Choroid plexus epithelial cell (primary cell): Measurements from ENCODE around the gene AK9.

Experiments
- DNase-seq: peaks from one replicate; pipeline ENCODE4 v3.0.0-alpha.2; 2010; ENCODE audit warnings: low read depth
- H3K4me3 ChIP-seq: 2 replicates; pipeline ENCODE4 v1.5.1; 2011; ENCODE audit warnings: low read depth, mild to moderate bottlenecking, control low read depth, low read length, moderate library complexity
- CTCF ChIP-seq: conservative IDR thresholded peaks from 2 replicates; pipeline ENCODE4 v1.5.1; 2011; ENCODE audit warnings: low read depth, mild to moderate bottlenecking, control low read depth, inconsistent platforms, low read length, moderate library complexity

Gene AK9

DNA sequence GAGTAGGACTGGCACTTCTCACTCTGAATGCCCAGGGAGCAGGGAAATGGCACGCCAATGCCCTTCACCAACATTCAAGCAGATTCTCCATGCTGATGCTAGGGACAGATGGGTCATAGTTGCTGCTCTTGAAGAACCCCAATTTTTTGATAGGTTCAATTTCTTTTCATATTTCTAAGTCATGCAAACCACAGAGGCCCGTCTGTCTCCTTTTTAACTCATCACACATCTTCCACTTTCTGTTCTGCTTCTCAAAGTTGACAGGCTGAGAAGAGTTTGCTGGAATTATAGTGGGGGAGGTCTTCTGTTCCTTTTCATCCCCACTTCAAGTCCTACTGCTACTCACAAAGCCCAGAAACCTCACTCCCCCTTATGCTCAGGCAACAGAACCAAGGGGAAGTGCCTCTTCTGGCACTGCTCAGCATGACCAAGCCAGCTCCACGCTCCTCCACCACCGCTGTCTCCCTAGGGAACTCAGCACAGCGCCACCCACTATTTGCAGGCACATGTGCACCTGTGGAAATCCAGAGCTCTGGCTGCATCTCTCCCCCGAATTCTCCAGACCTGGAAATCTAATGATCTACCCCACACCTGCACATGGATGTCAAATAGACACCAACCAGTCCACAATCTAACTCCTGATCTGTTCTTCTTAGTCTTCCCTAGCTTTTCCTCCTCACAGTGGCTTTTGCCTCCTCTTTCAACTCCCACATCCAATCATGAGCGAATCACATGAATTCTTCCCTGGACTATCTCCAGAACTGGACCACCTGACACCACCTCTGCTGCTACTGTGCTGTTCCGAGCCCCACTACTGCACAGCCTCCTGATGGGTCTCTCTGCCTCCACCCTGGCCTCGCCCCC, 218.6 kb downstream of the AK9 start:
- DNase-seq: no peak
- no peak for TF ChIP-seq CTCF
- no peak overlapping the region for H3K4me3 ChIP-seq

- no peak overlapping the region for H3K4me3 ChIP-seq
- DNase-seq: no peak
- no peak for TF ChIP-seq CTCF
These were observed 219.7 kb downstream of the AK9 start for GRCh38 chr6:109471105-109471810.

DNA sequence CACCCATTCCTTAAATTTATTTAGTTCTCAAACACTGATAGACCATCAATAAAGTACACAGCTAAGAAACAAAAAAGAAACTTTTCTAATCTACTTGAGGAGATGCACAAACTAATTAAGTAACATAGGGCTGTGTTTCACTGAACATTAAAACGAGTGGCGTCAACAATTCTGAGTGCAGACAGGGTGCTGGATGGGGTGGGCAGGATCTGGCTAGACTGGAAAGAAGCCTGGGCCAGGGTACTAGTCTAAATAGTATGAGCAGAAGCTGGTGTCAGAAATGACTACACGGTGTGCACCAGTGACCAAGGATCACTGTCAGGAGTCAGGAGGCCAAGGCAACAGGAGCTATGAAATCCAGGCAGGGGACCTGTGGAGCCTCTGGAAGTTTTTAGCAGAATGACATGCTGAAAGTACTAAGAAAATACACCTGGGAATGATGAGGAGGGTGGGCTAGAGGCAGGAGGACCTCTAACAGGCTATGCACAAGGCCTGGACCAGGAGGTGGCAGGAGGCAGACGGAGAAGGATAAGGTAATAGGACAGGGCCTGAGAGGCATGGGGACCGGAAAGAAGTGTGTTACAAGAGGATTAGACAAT, 221.3 kb downstream of the AK9 start:
- no peak for DNase-seq
- H3K4me3 ChIP-seq: no peak overlapping the region
- no peak for TF ChIP-seq CTCF

DNA sequence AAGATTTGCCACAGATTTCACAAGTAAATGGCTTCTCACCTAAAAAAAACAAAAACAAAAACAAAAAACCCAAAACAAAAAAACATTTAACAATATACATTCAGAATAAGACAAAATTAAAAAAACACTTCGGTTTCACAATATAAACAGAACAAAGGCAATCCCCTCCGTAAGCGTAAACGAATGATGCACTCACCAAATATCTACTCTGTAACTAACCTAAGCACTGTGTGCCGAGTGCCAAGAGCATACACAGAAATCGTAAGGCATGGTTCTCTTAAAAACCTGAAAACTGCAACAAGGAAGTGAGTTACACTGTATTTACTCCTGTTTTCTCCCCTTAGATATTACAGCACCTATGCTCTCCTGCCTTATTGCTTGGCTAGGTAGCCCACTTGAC, 223.3 kb downstream of the AK9 start:
- no peak for TF ChIP-seq CTCF
- DNase-seq: no peak
- no peak overlapping the region for H3K4me3 ChIP-seq

- no peak for DNase-seq
- H3K4me3 ChIP-seq: no peak overlapping the region
- TF ChIP-seq CTCF: no peak
These were observed 224.6 kb downstream of the AK9 start for GRCh38 chr6:109466212-109466923.

- no peak for TF ChIP-seq CTCF
- DNase-seq: no peak
- H3K4me3 ChIP-seq: no peak overlapping the region
These were observed 225.2 kb downstream of the AK9 start for GRCh38 chr6:109465772-109466171.
